ENCODE results near the gene CHMP4A. TPM values are rescaled to one million over a fixed set of nuclear protein-coding genes. Genes with fewer than 3 reads are reported as not detected.

CHMP4A gene
- total RNA-seq, 1 experiment from 2014 or later = 32.7 TPM

GRCh38 chr14:24232645-24233537 lies 19.6 kb upstream of the CHMP4A start, which contains the start of gene GMPR2 (continued):
- TF ChIP-seq FOXK1 (CRISPR knock-in tag; IDR thresholded peaks at IDR 0.05) (peak; percentile 70; the same call in 1 of the 2 replicates), GRHL2 (CRISPR knock-in tag; IDR thresholded peaks at IDR 0.05; ENCODE audit: insufficient replicate concordance, severe bottlenecking) (no peak), SP1 (CRISPR knock-in tag; conservative IDR thresholded peaks at IDR 0.05) (no peak; the same call in 1 of the 2 replicates), SOX15 (CRISPR knock-in tag; IDR thresholded peaks at IDR 0.05) (no peak), JUN (CRISPR knock-in tag; IDR thresholded peaks at IDR 0.05) (no peak), FOXJ3 (CRISPR knock-in tag; IDR thresholded peaks at IDR 0.05; ENCODE audit: borderline replicate concordance) (no peak), HMGA2 (CRISPR knock-in tag; IDR thresholded peaks at IDR 0.05) (no peak), NFATC4 (CRISPR knock-in tag; IDR thresholded peaks at IDR 0.05) (no peak), ATF3 (CRISPR knock-in tag; conservative IDR thresholded peaks at IDR 0.05) (no peak), FOXP1 (CRISPR knock-in tag; IDR thresholded peaks at IDR 0.05; ENCODE audit: borderline replicate concordance) (peak; percentile 52; the same call in 1 of the 2 replicates), SMAD3 (CRISPR knock-in tag; IDR thresholded peaks at IDR 0.05; ENCODE audit: borderline replicate concordance) (0 out of 2 replicates have a peak, but pooled peaks have one; percentile 17), GTF2I (CRISPR knock-in tag; conservative IDR thresholded peaks at IDR 0.05) (no peak), E2F1 (CRISPR knock-in tag; IDR thresholded peaks at IDR 0.05) (no peak), PRDM15 (CRISPR knock-in tag; IDR thresholded peaks at IDR 0.05) (no peak), USF2 (CRISPR knock-in tag; IDR thresholded peaks at IDR 0.05) (peak; percentile 5; the same call in 1 of the 2 replicates), TEAD1 (CRISPR knock-in tag; IDR thresholded peaks at IDR 0.05) (no peak), ZNF281 (CRISPR knock-in tag; IDR thresholded peaks at IDR 0.05) (0 out of 2 replicates have a peak, but pooled peaks have one; percentile 18), ETV6 (CRISPR knock-in tag; IDR thresholded peaks at IDR 0.05) (no peak), USF1 (CRISPR knock-in tag; IDR thresholded peaks at IDR 0.05) (no peak), NFE2L1 (CRISPR knock-in tag; IDR thresholded peaks at IDR 0.05) (no peak), ZMAT4 (CRISPR knock-in tag; IDR thresholded peaks at IDR 0.05) (no peak), PRRX2 (CRISPR knock-in tag; IDR thresholded peaks at IDR 0.05) (no peak), ERG (CRISPR knock-in tag; IDR thresholded peaks at IDR 0.05) (no peak), IRF1 (CRISPR knock-in tag; IDR thresholded peaks at IDR 0.05) (no peak), ZNF396 (CRISPR knock-in tag; IDR thresholded peaks at IDR 0.05; ENCODE audit: borderline replicate concordance) (no peak), ZNF232 (CRISPR knock-in tag; IDR thresholded peaks at IDR 0.05) (no peak), IRF2 (CRISPR knock-in tag; IDR thresholded peaks at IDR 0.05; ENCODE audit: borderline replicate concordance, low read depth) (no peak)
